PFSK-1 (cell line): ENCODE measurements around the gene DCHS1.

ENCODE experiments used
- FOXP2 ChIP-seq: optimal IDR thresholded peaks from 2 replicates; pipeline ENCODE3; 2011; ENCODE audit warnings: borderline replicate concordance, control low read depth, inconsistent platforms; ENCODE audit not compliant: insufficient read depth; ENCODE audit errors: extremely low read length, extremely low read depth
- POLR2AphosphoS5 ChIP-seq: IDR thresholded peaks from 2 replicates; pipeline ENCODE4 v1.6.1; 2012; ENCODE audit warnings: low read depth, mild to moderate bottlenecking, control low read depth, low read length, moderate library complexity
- REST ChIP-seq, 2 experiments: IDR thresholded peaks; 2 replicates each; pipeline versions ENCODE4 v1.6.1 to v1.8.0; 2011 to 2012; ENCODE audit warnings: low read depth in 2 of 2, low read length in 2 of 2, control low read depth in 1 of 2, inconsistent platforms in 1 of 2, mild to moderate bottlenecking in 1 of 2, moderate library complexity in 1 of 2; ENCODE audit not compliant: insufficient read depth in 1 of 2
- SIN3A ChIP-seq: IDR thresholded peaks from 2 replicates; pipeline ENCODE4 v1.6.1; 2012; ENCODE audit warnings: mild to moderate bottlenecking, low read length, moderate library complexity, borderline replicate concordance; ENCODE audit not compliant: insufficient read depth
- TAF1 ChIP-seq: IDR thresholded peaks from 2 replicates; pipeline ENCODE4 v1.6.1; 2012; ENCODE audit warnings: low read length, control low read depth, borderline replicate concordance; ENCODE audit not compliant: insufficient read depth

The DCHS1 gene

GRCh38 chr11:6652182-6652581 is 3.4 kb downstream of the DCHS1 start:
- TF ChIP-seq SIN3A = no peak
- no peak for TF ChIP-seq POLR2AphosphoS5
- no peak for TF ChIP-seq REST (IDR thresholded peaks at IDR 0.05; ENCODE audit: insufficient read depth in 1 of 2, low read depth in 2 of 2, low read length in 2 of 2)
- no peak for TF ChIP-seq FOXP2
- no peak for TF ChIP-seq TAF1

GRCh38 chr11:6650980-6651379 is 4.6 kb downstream of the DCHS1 start:
- TF ChIP-seq REST (IDR thresholded peaks at IDR 0.05; ENCODE audit: insufficient read depth in 1 of 2, low read depth in 2 of 2, low read length in 2 of 2) = no peak
- no peak for TF ChIP-seq POLR2AphosphoS5
- TF ChIP-seq TAF1 = no peak
- TF ChIP-seq SIN3A = no peak
- no peak for TF ChIP-seq FOXP2

GRCh38 chr11:6650104-6650503 is 5.5 kb downstream of the DCHS1 start:
- no peak for TF ChIP-seq SIN3A
- TF ChIP-seq POLR2AphosphoS5 = no peak
- no peak for TF ChIP-seq TAF1
- no peak for TF ChIP-seq REST (IDR thresholded peaks at IDR 0.05; ENCODE audit: insufficient read depth in 1 of 2, low read depth in 2 of 2, low read length in 2 of 2)
- no peak for TF ChIP-seq FOXP2

GRCh38 chr11:6648501-6648900 is 7.1 kb downstream of the DCHS1 start:
- TF ChIP-seq TAF1 (no peak), REST (IDR thresholded peaks at IDR 0.05; ENCODE audit: insufficient read depth in 1 of 2, low read depth in 2 of 2, low read length in 2 of 2) (no peak), FOXP2 (no peak)

GRCh38 chr11:6647836-6648235 is 7.8 kb downstream of the DCHS1 start:
- TF ChIP-seq POLR2AphosphoS5 = no peak
- TF ChIP-seq SIN3A = no peak
- TF ChIP-seq FOXP2 = no peak
- TF ChIP-seq TAF1 = no peak
- TF ChIP-seq REST (IDR thresholded peaks at IDR 0.05; ENCODE audit: insufficient read depth in 1 of 2, low read depth in 2 of 2, low read length in 2 of 2) = no peak
